ENCODE measurements around the gene ETFA.
A peak's percentile ranks its signal among the peaks of the same experiment; 100 is the strongest.

The ETFA gene

DNA sequence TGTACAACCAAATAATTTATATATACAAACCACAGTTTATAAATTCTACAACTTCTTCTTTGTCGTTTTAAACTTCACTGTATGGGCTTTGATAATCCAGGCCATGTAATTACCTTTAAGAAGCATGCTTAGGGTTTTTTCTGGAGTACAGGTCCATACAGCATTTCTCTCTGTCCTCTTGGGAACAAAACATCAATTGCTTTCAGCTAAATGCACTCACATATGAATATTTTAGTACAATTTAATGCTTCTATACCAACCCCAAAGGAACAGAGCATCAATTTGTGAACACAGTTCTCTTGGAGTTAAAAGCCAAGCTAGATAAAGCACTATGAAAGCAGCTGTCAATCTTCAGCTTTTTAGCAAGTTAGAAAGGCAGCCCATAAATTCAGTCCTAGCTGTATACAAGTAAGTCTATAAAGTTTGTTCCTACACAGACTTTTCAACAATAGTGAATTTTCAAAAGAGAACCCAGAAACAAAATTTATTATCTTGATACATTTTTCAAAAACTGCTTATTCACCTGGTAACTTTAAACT, 66.1 kb downstream of the ETFA start:
- no peak overlapping the region for H3K27ac ChIP-seq
- DNase-seq (ENCODE audit: low spot score) = no peak
- no peak for TF ChIP-seq CTCF (conservative IDR thresholded peaks at IDR 0.05; ENCODE audit: low read depth)
- POLR2A ChIA-PET (ENCODE audit: low non-redundant PET) = no interaction called here
- CTCF ChIA-PET = interaction anchor here (0.6 kb wide), 1 partner anchor 197 kb away, joined by 3 read pairs; no protein-coding TSS in a partner anchor

DNA sequence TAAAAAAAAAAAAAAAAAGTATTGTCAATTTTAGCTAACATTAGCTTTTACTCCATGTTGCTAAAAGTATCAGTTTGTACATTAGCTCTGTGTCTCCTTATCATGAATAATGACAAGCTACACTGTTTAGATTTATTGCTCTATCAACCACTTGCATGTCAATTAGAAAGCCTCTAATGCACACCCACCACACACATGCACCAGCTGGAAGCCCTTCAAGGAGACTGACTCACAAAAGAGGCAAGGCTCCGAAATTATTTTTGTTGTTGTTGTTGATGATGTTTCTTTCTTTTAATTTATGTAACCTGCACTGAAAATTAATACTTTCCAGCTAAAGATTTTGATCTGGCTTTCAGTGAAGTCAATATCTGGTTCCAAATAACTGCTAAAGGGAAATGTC, 71.5 kb downstream of the ETFA start:
- no peak for DNase-seq (ENCODE audit: low spot score)
- no peak for TF ChIP-seq CTCF (conservative IDR thresholded peaks at IDR 0.05; ENCODE audit: low read depth)
- H3K27ac ChIP-seq = no peak overlapping the region
- POLR2A ChIA-PET (ENCODE audit: low non-redundant PET) = no interaction called here
- CTCF ChIA-PET = interaction anchor here (0.6 kb wide), 1 partner anchor 410 kb away, joined by 6 read pairs; no protein-coding TSS in a partner anchor

DNA sequence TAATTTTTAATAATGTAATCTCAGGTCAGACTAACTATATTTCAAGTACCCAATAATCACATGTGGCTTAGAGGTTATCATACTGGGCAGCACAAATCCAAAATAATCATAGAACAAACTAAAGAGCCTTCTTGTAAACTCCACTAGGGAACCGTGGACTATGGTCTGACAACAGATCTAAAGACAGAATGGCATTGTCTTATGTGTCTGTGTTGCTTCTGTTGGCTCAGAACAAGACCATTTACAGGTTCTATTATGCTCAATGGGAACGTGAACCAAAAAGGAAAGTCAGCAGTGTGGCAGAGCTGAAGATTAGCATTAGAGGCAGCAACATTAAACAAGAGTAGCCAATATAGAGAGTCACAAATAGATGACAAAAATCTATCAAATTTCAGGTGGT, 74.9 kb downstream of the ETFA start:
- POLR2A ChIA-PET (ENCODE audit: low non-redundant PET) = no interaction called here
- no peak overlapping the region for H3K27ac ChIP-seq
- CTCF ChIA-PET = interaction anchor here (0.6 to 2.3 kb wide), 3 partner anchors 32 to 606 kb away, joined by 3 to 8 read pairs (median 5); no protein-coding TSS in a partner anchor
- TF ChIP-seq CTCF (conservative IDR thresholded peaks at IDR 0.05; ENCODE audit: low read depth) = no peak
- DNase-seq (ENCODE audit: low spot score) = no peak

DNA sequence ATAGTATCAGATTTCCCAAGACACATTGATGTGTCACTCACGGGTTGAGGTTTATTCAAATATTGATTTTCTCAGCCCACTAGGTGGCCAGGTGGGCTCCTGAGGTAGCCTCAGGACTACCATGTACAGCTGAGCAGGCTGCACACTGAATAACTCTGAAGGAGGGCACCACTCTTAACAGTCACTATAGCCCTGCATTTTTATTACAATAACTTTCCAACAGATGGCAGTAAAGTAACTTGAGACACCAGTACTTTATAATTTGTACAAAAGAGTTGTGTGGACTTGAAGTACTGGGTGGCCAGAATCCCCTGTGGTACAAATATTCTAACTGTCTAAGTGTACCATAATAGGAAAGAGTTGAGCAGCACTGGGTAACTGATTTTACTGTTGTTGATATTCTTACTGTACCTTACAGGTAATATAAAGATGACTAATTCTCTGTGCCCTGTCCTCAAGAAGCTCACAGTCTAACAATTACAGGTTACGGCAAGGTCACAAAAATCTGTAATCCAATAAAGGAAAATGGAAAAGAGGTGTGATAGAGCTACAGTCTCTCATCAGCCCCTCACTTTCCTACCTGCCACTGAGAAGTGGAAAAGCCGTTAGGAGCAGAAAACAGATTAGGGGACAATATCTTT, 76.0 kb downstream of the ETFA start:
- ChIA-PET POLR2A (ENCODE audit: low non-redundant PET) (interaction anchor here (0.5 kb wide), 1 partner anchor 56 kb away, joined by 5 read pairs; no protein-coding TSS in a partner anchor), CTCF (interaction anchor here (0.5 to 2.3 kb wide), 9 partner anchors 8 to 660 kb away, joined by 3 to 8 read pairs (median 4); no protein-coding TSS in a partner anchor)
- DNase-seq (ENCODE audit: low spot score) = peak; percentile 22
- TF ChIP-seq CTCF (conservative IDR thresholded peaks at IDR 0.05; ENCODE audit: low read depth) = peak; percentile 66
- H3K27ac ChIP-seq = no peak overlapping the region

- no peak for DNase-seq (ENCODE audit: low spot score)
- no peak overlapping the region for H3K27ac ChIP-seq
- TF ChIP-seq CTCF (conservative IDR thresholded peaks at IDR 0.05; ENCODE audit: low read depth) = no peak
- CTCF ChIA-PET = interaction anchor here (0.5 to 1.3 kb wide), 3 partner anchors 61 to 661 kb away, joined by 3 to 5 read pairs (median 4); no protein-coding TSS in a partner anchor
- POLR2A ChIA-PET (ENCODE audit: low non-redundant PET) = interaction anchor here (0.6 kb wide), 1 partner anchor 107 kb away, joined by 3 read pairs; no protein-coding TSS in a partner anchor
Observed at GRCh38 chr15:76234337-76234889, 76.9 kb downstream of the ETFA start.

DNA sequence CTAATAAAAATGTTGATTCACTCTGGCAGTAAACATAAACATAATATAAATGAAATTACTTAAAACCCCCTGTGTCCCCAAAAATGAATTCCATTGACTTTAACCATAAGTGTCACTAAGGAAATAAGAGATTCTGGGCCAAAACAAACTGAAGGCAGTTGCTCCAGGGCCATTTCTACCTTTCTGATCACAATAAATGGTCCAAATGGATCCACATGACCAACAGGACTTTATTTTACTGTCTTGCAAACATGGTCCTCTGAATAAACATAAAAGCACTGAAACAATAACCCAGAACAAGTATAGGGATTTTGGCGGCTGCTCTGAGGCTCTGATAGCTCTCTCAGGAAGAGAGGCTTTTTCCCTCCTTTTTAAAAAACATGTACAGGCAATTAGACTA, 77.3 kb downstream of the ETFA start:
- POLR2A ChIA-PET (ENCODE audit: low non-redundant PET) = interaction anchor here (0.6 kb wide), 1 partner anchor 107 kb away, joined by 3 read pairs; no protein-coding TSS in a partner anchor
- CTCF ChIA-PET = no interaction called here
- TF ChIP-seq CTCF (conservative IDR thresholded peaks at IDR 0.05; ENCODE audit: low read depth) = no peak
- DNase-seq (ENCODE audit: low spot score) = no peak
- no peak overlapping the region for H3K27ac ChIP-seq
